Astrocyte of the spinal cord (primary cell): Measurements from ENCODE around the gene UVSSA.
"Not testable (repeated sequence)": the region's sequence is repeated elsewhere in the genome, so short reads cannot be mapped to it uniquely, and the experiment has no call there.

Source experiments
- DNase-seq: peaks from one replicate; pipeline ENCODE4 v3.0.0; 2011; ENCODE audit warnings: low read depth, low spot score
- H3K4me3 ChIP-seq: 2 replicates; pipeline ENCODE4 v1.5.1; 2011; ENCODE audit warnings: low read depth, mild to moderate bottlenecking, low read length, moderate library complexity
- CTCF ChIP-seq: IDR thresholded peaks from 2 replicates; pipeline ENCODE4 v1.5.1; 2012; ENCODE audit warnings: low read depth, mild to moderate bottlenecking, low read length, inconsistent platforms
- in situ Hi-C: cut with HindIII; loops from 2 replicates; pipeline ENCODE4 v1.10.0; 2017; ENCODE audit warnings: low sequenced_read_pairs

The UVSSA gene

DNA sequence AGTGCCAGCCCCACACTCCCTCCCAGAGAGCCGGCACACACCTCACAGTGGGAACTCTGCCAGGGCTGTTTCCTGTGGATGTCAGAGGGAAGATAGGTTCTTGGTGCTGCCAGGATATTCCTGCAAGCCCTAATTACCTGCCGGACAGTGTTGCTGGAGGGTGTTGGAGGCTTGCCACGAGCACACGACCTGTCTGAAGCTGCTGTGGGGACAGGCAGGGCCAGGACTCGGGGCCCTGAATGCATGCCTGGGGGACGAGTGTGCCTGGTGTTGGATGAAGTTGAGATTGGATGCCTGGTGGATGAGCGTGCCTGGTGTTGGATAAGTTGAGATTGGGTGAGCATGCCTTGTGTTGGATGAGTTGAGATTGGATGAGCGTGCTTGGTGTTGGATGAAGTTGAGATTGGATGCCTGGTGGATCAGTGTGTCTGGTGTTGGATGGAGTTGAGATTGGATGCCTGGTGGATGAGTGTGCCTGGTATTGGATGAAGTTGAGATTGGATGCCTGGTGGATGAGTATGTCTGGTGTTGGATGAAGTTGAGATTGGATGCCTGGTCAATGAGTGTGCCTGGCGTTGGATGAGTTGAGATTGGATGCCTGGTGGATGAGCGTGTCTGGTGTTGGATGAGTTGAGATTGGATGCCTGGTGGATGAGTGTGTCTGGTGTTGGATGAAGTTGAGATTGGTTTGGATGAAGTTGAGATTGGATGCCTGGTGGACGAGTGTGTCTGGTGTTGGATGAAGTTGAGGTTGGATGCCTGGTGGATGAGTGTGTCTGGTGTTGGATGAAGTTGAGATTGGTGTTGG, 23.2 kb upstream of the UVSSA start:
- in situ Hi-C loops = no loop called here
- H3K4me3 ChIP-seq = no peak overlapping the region
- DNase-seq = peak; percentile 95
- TF ChIP-seq CTCF = no peak

DNA sequence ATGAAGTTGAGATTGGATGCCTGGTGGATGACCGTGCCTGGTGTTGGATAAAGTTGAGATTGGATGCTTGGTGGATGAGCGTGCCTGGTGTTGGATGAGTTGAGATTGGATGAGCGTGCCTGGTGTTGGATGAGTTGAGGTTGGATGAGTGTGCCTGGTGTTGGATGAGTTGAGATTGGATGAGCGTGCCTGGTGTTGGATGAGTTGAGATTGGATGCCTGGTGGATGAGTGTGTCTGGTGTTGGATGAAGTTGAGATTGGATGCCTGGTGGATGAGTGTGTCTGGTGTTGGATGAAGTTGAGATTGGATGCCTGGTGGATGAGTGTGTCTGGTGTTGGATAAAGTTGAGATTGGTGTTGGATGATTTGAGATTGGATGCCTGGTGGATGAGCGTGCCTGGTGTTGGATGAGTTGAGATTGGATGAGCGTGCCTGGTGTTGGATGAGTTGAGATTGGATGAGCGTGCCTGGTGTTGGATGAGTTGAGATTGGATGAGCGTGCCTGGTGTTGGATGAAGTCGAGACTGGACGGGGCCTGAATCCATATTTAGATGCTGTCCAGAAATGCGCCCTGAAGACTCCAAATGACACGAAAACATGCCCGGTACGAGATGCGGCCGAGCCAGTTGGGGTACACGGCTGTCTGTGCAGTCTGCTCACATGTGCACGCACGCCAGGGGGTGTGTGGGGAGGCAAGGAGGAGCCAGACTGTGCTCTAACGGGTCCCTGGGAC, 22.4 kb upstream of the UVSSA start:
- DNase-seq = peak; percentile 44

GRCh38 chr4:1325176-1325480, 21.9 kb upstream of the UVSSA start:
- in situ Hi-C loops = no loop called here
- no peak for TF ChIP-seq CTCF

More for the DNA sequence above, 22.4 kb upstream of the UVSSA start:
- H3K4me3 ChIP-seq, in situ Hi-C loops: not testable (repeated sequence)

GRCh38 chr4:1325681-1326635, 21.1 kb upstream of the UVSSA start:
- no peak for TF ChIP-seq CTCF
- H3K4me3 ChIP-seq = no peak overlapping the region

More at GRCh38 chr4:1325176-1325480, 21.9 kb upstream of the UVSSA start:
- DNase-seq = no peak
- no peak overlapping the region for H3K4me3 ChIP-seq

DNA sequence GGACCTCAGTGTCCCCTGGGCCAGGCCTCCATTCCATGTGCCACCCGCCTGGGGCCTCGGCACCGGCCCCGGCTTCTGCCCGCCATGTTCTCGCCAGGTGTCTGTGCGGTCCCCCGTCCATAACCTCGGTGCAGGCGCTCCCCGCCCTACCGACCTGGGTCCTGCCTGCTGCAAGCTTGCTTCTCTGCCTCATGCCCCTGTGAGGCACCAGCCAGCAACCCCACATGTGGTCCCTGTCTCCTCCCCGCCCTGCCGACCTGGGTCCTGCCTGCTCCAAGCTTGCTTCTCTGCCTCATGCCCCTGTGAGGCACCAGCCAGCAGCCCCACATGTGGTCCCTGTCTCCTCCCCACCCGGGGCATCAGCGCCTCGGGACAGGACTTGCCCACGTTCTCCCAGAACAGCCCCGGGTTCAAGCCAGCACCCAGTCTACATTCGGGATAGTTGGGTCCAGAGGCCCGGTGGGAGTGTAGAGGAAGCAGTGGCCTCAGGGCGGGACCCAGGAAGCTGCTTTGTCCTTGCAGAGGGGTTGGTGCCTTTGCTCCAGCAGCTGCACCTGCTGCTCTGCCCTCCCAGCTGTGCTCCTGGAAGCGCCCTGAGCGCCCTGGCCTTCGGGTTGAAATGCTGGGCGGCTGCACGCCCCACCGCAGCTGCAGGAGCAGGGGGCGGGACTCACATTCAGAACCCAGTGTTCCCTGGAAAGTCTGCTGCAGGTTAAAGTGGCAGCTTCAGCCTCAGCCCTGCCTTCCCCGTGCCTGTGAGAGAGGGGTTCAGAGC, 20.1 kb upstream of the UVSSA start:
- in situ Hi-C loops = no loop called here
- no peak overlapping the region for H3K4me3 ChIP-seq
- no peak for TF ChIP-seq CTCF
- no peak for DNase-seq

More at GRCh38 chr4:1325681-1326635, 21.1 kb upstream of the UVSSA start:
- in situ Hi-C loops = no loop called here
- no peak for DNase-seq

- H3K4me3 ChIP-seq = no peak overlapping the region
- no peak for DNase-seq
- in situ Hi-C loops = no loop called here
These were observed 19.3 kb upstream of the UVSSA start for GRCh38 chr4:1327526-1328266.

More at GRCh38 chr4:1327526-1328266, 19.3 kb upstream of the UVSSA start:
- TF ChIP-seq CTCF = no peak
